CD4-positive, alpha-beta T cell treated with Interleukin-6 for 4 hours (primary cell): Measurements from ENCODE around the gene STARD7.
"Not testable (repeated sequence)": the region's sequence is repeated elsewhere in the genome, so short reads cannot be mapped to it uniquely, and the experiment has no call there.

Experiments used
- DNase-seq: peaks from one replicate; pipeline ENCODE4 v3.0.0-alpha.2; 2020; ENCODE audit warnings: mixed read lengths

Gene STARD7

DNA sequence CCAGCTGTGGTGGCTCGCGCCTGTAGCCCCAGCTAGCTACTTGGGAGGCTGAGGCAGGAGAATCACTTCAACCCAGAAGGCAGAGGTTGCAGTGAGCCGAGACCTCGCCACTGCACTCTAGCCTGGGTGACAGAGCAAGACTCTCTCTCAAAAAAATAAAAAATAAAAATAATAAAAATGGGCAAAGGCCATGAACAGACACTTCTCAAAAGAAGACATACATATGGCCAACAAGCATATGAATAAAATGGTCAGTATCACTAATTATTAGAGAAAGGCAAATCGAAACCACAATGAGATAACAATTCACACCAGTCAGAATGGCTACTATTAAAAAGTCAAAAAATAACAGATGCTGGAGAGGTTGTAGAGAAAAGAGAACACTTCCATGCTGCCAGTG lies 48.3 kb downstream of the STARD7 start:
- DNase-seq, result not testable (repeated sequence)

DNA sequence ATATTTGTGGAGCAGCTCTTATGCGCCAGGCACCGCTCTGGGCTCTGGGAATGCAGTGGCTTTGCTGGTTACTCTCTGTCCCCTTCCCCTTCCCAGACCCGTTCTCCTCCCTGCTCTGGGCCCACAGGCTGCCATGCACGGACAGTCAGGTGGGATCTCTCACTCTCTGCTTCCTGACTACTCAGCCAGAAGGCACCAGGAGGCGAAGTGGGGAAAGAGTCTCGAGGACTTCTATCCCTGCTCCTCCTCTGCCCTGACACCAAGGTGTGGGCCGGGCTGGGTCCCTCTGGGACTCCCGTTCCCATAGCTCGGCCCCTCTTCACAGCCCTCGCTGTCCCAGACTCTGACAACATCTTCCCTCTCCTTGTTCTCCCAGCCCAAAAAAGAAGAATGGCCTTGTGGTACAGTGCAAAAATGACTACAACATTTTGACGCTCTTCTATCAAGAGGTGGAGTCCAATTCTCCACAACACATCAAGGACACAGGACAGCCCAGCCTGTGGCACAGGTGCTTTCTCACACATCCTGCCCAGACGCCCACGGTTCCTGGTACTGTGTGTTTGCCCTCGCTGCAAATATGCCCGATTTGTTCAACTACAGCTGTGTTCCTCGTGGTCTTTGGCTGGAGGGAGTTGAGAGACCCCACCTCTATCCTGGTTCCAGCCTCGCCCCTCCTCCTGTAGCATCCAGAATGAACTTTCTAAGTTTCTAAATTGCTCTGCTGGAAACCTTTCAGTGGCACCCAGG lies 49.4 kb downstream of the STARD7 start:
- peak; percentile 72 for DNase-seq

DNA sequence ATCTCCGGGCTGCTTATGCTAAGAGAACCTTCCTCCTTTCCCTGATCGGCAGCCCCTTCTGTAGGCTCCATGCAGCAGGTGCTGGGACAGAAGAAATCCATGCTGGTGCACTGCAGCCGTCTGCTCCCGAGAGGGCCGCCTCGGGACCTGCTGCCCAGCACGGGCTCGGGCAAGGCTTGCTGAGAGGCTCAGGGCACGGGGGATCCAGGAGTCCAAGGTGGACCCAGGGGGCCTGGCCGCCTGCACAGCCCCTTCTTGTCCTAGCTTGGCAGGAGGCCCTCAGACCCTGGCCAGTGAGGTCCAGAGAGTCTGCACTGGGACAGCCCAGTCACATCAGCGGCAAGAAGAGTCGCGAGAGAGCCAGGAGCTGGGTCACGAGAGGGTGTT lies 50.1 kb downstream of the STARD7 start:
- no peak for DNase-seq

DNA sequence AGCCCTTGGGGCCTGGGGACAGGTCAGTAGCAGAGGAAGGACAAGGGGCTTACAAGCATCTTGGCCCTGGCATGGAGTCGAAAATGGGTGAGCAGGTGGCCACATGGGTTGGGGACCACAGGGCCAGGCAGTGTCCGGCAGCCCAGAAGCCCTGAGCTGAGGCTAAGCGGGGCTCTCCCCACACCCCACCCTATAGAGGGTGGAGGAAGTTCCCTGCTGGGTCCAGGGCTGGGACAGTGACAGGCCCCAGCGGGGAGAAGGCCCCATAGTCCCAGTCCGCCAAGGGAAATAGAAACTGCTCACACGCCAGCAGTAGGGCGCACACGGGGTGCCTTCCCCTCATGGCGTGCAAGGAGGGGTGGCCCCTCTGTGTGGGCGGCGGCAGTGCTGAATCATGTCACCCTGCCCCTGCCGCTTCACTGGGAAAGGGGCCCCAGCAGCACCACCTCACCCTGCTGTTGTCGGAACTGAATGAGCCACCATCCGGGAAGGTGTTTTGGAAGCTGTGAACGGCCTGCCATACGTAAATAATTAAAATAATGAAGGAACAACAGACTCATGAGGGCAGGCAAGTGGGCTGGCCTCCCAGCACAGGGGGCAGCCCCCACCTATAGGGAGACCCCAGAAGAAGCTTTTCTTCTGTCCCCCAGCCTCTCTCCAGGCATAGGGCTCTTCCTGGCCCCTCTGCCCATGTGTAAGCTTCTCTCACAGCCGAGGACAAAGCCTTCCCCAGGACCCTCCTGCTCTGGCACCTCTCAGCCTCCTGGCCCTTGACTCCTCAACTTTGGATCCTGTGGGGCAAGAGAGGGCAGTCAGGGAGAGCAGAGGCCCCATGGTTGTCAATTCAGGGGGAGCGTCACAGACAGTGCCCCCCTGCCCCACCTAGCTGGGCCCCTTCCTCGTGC lies 50.7 kb downstream of the STARD7 start:
- peak; percentile 92 for DNase-seq

DNA sequence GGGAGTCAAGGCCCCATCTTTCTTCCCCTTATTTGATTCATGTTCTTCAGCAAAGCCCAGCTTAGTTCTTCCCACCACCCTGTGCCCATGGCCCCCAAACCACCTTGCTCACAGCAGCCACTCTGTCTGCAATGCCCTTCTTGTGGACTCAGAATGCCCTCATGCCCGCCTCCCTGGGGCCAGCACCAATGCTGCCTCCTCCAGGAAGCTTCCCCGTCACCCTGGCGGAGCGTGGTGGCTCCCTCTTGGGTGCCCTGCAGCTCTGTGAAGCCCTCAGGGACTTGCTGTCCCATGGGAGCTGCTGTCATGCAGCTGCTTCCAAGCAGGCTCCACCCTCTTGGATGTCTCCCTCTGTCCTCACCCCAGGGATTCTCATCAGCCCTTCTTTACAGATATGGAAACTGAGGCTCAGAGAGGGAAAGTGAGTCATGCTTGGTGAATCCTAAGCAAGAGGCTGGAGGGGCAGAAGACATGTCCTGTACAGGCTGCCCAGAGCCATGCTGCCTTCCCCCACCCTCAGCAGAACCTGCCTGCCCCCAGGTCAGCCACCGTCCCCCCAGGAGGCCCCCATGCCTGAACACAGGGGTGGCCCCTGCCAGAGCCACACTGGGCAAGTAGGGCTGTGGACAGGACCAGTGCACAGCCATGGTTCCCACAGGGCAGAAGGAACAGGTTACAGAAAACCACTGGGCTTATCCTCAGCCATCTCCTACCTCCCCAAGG lies 51.5 kb downstream of the STARD7 start:
- DNase-seq, result no peak

DNA sequence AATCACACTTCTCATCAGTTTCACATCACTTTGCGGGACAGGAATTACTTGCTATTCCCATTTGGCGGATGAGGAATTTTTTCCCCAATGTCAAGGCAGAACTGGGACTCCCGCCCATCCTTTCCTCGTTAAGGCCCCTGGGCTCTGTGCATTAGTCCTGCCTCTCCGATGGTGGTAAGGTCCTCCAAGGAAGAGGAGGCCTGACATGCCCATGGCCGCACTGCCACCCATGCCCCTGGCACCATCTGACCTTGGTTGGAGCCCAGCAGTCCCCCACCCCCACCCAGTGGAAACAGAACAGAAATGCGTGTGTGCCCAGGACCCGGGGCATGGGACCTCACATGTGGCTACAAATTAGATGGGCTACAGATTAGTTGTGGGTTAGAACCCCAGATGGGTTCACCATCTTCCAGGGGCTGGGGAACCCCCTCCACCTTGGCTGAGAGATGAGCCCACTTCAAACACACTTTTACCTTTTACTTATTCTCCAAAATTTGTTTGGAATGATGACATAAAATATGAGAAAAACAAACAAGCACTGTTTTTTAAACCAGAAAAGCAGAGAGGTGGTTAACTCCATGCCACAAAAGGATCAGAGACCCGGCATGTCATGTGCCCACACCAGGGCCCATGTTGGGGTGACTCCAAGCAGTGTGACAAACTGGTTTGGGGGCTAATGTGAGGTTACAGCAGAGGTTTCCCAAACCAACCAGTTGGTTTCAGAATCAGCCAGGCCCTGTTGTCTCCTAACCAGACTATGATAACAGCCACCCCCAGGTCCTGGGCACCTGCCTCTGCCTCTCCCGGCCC lies 52.4 kb downstream of the STARD7 start:
- peak; percentile 46 for DNase-seq

DNA sequence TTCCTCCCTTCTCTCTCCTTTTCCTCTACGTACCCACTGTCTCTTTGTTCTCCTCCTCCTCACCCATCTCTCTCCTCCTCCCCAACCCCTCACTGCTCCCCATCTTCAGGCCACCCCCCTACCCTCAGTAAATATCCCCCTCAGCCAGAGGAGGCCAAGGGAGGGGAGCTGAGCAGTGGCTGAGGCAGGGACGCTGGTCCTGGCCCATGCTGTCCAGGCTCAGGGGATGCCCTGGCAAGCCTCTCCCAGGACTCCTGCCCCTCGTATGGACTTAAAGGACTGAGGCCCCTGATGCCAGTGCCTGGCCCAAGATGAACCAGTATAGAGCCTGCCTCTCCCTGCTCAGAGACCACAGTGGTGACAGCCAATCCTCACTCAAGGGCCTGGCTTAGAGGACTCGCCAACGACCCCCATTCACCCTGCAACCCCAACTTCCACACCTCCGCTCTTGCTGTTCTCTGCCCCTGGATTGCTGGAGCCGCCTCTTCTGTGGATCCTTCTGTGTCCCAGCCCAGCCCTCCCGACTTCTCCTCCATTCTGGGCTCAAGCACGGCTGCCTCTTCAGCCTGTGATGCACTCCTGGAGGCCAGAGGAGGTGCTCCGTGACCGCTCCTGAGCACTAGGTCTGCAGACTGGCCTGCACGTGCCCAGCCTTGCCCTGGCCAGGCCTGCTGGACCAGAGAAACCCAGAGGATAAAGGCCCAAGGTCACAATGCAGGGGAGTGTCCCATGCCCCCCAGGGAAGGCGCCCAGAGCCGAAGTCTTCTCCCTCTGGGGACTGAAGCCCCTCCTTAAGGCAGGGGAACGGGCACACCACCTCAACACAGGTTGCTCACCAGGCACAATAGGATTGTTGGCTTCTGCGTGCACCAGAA lies 53.9 kb downstream of the STARD7 start:
- DNase-seq, result no peak

DNA sequence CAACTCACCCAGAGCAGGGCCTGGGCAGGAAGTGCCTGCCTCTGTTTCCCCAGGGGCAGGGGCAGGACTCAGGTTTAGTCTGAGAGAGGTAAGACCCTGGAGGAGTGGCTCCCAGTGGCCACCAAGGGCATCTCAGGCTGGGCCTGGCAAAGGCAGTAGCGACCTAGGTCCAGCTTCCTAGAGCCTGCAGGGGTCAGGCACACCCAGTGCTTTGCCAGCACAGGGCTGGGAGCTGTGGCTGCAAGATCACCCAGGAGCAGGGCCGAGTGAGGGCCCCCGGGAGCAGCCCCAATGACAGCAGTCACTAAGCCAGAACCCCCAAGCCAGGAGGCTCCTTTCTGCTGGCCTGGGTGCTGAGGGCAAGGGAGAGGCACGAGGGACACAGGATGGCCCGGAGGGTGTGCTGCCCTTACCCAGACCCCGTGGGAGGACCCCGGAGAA lies 54.6 kb downstream of the STARD7 start:
- no peak for DNase-seq

DNA sequence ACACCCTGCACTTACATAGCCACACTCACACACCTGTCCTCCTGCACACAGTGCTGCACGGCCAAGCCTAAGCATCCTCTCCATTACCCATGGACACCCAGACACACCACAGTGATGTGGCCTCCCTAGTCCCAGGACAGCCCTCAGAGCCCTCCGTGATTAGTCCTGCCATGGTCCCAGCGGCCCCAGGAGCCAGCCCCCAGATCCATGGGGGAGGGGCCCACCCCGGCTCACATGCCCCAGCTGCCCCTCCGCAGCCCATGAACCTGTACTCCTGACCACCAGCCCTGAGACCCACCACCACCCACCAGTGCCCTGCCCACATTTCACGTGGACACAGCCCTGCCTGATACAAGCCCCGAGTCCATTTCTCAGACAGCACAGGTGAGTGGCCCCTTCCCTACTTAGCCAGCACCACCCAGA lies 55.3 kb downstream of the STARD7 start:
- DNase-seq, result no peak

DNA sequence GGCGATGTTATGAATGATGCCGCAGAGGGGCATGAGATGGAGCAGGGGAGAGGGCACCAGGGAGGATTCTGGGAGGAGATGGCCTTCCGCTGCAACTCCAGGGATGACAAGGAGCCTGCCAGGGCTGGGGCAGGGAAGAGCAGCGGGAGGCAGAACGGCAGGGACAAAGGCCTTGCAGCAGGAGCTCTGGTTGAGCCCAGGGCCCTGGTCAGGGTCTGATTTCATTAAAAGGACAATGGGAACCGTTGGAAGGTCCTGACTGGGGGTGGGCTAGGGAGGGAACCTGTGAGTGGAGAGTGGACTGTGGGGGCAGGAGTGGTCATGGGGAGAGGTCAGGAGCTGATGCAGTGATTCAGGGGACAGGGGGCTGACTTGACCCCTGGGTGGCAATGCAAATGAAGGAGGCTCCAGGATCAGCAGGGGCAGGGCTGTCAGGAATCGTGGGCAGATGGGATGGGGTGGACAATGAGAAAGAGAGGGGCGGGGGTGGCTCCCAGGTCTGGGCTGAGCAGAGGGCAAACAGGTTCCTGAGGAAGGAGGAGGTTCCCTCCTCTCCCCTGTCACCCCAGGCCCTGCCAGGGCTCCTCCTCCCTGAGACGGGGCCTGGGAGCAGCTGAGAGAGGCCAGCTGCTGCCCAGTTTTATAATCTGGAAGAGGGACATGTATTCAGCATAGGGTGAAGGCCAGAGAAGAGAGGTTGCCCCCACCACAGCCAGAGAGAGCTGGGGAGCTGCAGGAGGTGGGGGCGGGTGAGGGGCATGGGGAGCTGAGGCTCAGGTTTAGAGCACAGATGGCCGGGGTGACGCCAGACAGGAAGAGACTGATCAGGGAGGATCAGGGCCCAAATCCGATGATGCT lies 56.1 kb downstream of the STARD7 start:
- no peak for DNase-seq

DNA sequence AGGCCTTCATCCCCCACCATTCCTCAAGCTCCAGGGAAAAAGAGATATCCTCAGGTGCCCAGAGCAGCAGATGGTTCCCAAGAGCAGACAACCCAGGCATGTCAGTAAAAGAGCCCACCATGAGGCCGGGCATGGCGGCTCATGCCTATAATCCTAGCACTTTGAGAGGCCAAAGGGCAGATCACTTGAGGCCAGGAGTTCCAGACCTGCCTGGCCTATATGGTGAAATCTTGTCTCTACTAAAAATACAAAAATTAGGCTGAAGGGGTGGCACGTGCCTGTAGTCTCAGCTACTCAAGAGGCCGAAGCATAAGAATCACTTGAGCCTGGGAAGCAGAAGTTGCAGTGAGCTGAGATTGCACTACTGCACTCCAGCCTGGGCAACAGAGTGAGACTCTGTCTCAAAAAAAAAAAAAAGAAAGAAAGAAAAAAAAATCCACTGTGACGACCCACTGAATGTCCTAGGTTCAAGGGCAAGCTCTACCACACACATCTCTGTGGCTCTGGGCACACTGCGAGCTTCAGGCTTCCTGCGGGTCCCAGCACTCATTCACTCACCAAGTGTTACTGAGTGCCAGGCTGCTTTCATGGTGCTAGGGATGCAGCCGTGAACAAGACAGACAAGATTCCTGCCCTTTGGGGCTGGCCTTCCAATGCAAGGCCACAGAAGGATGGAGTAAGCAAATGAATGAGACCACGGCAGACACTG lies 56.9 kb downstream of the STARD7 start:
- no peak for DNase-seq

DNA sequence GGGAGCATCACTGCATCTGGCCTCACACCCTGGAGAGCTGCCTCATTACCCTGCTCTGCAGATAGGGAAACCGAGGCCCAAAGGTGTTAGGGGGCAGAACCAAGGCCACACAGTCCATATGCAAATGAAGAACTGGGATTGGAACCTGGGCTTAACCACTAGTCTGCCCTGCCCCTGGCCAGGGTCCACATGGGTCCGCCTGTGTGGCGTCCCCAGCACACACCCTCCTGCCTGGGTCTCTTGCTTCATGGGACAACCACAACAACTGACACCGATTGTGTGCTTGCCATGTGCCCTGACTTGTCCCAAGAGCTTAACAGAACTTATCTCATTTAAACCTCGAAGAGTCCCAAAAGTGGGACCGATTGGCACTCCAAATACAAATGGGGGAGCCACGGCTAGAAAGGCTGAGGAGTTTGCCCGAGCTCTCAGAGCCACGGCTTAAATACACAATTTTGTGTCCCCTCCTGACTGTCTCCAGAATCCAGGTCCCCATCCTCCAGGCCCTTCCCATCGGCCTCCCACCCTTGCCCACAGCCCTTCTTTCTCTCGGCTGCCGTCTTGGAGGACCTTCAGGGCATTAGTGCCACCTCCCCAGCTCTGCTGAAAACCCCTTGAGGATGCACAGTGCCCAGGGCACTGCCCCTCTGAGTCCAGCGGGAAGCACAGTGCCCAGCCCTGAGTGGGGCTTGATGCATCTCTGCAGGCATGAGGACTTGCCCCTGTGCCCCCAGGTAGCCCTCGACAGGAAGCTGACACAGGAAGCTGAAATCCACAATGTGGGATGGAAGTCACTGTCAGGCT lies 57.6 kb downstream of the STARD7 start:
- DNase-seq, result no peak

DNA sequence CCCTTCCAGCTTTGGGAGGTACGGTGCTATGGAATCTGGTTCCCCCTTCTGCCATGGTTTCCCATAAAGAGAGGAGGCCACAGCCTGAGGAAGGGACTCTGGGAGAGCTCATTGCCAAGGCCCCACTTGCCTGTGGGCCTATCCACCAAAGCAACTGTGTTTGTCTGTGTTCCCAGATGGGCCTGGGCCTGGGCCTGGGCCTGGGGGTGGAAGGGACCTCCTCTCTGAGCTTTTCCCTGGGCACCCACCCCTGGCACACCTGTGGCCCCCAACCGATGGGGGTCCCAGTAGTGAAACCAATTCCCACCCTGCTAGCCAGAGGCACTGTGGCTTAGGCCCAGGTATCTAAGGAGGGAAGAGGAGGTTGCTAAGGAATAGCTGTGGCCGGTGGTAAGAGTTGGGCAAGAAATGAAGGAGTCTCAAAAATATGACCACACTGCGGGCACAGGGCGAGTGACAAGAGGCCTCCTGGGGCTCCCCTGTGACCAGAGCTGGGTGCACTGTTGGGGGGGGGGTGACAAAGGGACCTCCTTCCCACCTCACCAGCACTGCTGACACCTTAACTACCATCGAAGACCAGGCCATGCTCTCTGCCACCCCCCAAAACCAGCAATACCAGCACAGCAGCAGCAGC lies 58.5 kb downstream of the STARD7 start:
- DNase-seq, result no peak

DNA sequence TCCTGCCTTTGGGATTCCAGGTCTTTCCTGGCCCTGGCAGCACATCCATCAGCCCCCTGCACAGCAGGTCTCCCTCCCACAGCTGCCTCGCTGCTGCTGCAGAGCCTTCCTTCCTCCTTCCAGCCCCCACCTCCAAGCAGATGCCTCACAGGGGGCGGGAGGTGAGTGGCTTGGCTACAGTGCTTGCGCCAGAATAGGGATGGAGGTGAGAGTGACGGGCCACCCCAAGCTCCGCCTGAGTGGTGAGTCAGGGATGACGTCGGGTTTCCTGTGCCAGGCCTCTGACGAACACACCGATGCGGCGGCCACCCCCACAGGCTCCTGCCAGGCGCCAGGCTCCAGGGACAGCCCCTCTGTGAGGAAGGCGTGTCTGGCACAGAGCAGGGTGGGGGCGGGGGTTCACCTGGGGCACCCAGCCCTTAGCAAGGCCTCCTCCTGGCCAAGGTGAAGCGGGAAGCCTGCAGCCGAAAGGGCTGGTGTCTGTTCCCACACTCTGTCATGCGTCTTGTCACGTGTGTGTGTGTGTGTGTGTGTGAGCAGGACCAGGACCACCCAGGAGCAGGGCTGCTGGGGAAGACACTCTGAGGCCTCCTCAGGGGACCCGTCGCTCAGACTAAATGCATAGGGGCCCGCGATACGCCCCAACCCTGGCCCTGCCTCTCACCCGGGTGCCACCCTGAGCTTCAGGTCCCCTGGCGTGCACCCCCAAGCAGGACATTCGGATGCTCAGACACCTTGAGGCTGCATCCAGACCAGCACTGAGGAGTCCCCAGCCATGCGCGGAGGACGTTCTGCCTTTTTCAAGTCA lies 60.0 kb downstream of the STARD7 start:
- peak; percentile 97 for DNase-seq

DNA sequence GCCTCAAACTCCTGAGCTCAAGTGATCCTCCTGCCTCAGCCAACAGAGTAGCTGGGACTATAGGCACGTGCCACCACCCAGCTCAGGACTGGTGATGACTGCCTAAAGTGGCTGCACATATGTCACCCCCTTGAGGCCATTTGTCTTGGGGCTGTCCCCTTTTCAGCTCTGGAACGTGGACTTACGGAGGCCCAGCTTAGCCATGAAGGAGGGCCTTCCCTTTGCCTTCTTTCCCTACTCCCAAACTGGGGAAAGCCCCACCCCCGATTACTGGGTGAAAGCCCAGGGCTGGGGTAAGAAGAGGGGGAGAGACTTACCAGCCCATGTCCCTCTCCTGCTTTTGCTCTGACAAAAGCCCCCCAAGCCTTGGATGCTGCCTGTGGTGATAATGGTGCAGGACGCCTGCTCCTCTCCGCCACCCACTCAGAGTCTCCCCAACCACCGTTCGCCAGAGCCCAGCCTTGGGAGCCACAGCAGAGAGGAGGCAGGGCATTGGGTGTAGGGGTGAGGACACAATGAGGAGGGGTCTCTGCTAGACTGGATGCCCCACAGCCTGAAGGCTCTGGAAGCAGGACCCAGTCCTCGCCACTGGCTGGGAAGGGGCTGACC lies 60.9 kb downstream of the STARD7 start:
- no peak for DNase-seq

DNA sequence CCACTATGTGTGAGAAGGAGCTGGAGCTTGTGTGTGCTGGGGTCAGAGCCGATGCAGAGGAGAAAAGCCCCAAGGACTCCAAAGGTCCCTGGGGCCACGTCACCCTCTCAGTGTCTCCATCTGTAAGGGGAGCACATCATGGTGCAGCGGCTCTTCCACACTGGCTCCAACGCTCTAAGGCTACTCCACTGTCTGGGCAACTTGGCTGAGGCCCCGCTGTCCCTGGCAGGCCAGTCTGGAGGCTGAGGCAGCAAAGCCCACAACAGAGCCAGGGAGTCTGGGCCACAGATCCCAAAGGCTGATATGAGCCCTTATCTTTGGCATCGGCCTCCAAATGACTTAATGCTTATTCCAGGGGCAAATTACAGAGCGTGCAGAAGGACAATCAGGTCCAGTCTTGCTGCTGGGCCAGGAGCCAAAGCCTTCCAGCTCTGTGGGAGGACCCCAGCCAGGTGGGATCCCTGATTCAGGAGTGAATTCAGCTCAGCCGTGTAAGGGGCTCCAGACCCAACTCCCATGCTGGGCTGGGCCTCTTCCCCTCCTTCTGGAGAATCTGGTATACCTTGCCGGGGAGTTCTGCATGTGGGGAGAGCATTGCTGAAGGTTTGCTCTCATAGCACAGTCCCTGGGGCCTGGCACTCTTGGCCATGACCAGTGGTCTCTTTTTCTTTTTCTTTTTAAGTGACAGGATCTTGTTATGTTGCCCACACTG lies 61.6 kb downstream of the STARD7 start:
- no peak for DNase-seq
